Upper lobe of left lung (tissue), 6 donors: ENCODE data around the gene GAS2L1. TPM values are rescaled to one million over a fixed set of nuclear protein-coding genes. Genes with fewer than 3 reads are reported as not detected.
A peak's percentile ranks its signal among the peaks of the same experiment; 100 is the strongest.

ENCODE experiments used
- ATAC-seq, 2 donors: fragments of 200-7000 bp; cut with Tn5 transposase; one replicate each; pipeline ENCODE4 v1.9.1; 2022; ENCODE audit warnings: mild to moderate bottlenecking in 2 of 2, moderate library complexity in 2 of 2; ENCODE audit not compliant: low FRiP score in 2 of 2
- DNase-seq, 2 donors: peaks; one replicate each; pipeline ENCODE4 v3.0.0-alpha.2; 2019 to 2020
- H3K27ac ChIP-seq, 4 donors: fragments of 200-600 bp; sonication (generic); one replicate each; pipeline ENCODE4 v1.5.1; 2016 to 2019
- H3K27me3 ChIP-seq, 4 donors: fragments of 200-600 bp; sonication (generic); one replicate each; pipeline ENCODE4 v1.5.1; 2017 to 2019
- H3K36me3 ChIP-seq, 4 donors: fragments of 200-600 bp; sonication (generic); one replicate each; pipeline ENCODE4 v1.5.1; 2016 to 2019
- H3K4me1 ChIP-seq, 4 donors: fragments of 200-600 bp; sonication (generic); one replicate each; pipeline ENCODE4 v1.5.1; 2018 to 2019
- H3K4me3 ChIP-seq, 4 donors: fragments of 200-600 bp; sonication (generic); one replicate each; pipeline ENCODE4 v1.5.1; 2017 to 2019; ENCODE audit warnings: mild to moderate bottlenecking in 2 of 4, moderate library complexity in 1 of 4
- H3K9me3 ChIP-seq, 4 donors: fragments of 200-600 bp; sonication (generic); one replicate each; pipeline ENCODE4 v1.5.1; 2018 to 2019
- EP300 ChIP-seq, 4 donors: sonication (generic); formaldehyde crosslinking; IDR thresholded peaks; one replicate each; pipeline ENCODE4 v1.5.1; 2017; ENCODE audit warnings: antibody characterized with exemption in 4 of 4, control low read depth in 2 of 4
- POLR2A ChIP-seq, 4 donors: fragments of 450-650 bp; IDR thresholded peaks; one replicate each; pipeline ENCODE4 v1.5.1; 2016 to 2017; ENCODE audit warnings: antibody characterized with exemption in 4 of 4, mild to moderate bottlenecking in 2 of 4
- POLR2AphosphoS5 ChIP-seq, 2 donors: sonication (generic); formaldehyde crosslinking; IDR thresholded peaks; one replicate each; pipeline ENCODE4 v1.5.1; 2017; ENCODE audit warnings: antibody characterized with exemption in 2 of 2
- WGBS, 2 donors: methylation state at CpG; one replicate each; pipeline ENCODE4 v1.1.5; 2017 to 2018; 5-methylcytosine and 5-hydroxymethylcytosine counted together
- total RNA-seq, 6 donors: library from RNA; depleted of rRNA in 4 of 6; stranded (reverse); fragments of >200 nt in 4 of 6; gene quantifications; one replicate each; pipeline versions ENCODE4 v1.1.0 to v1.2.1, GENCODE V29; 2016 to 2021
- TF ChIP-seq, protein P1 (sequence below), 6 experiments: fragments of 450-650 bp in 4 of 6; fragments of 200-600 bp in 2 of 6; sonication (generic) in 2 of 6; IDR thresholded peaks; one replicate each; pipeline ENCODE4 v1.5.1; 2016 to 2019; ENCODE audit warnings: antibody characterized with exemption in 6 of 6
- donor health status: DM: no; HTN: no; CAD: no; lungs with moderate emphysema.
- donor health status: DM: no; HTN: yes; CAD: no; lungs with severe emphysema.

GAS2L1 gene
- total RNA-seq, 6 donors from 2014 or later = 14.4 to 63.4 (median 36.1) TPM

DNA sequence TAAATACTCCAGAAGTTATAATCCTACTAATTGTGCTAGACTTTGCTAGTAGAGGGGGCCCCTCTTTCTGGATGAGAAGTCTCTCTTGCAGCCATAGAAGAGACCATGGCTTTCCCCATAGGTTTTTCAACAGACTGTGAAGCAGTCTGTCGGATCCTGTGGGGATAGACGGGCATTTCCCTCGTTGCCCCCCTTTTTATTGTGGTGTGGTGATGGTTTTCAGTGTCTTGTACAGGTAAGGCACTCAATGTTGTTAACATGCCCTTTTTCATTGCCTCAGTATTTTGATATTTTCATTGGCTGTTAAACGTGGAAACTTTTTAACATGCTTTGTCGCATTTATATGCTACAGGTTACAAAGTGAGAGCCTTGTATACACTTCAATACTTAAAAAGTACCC, 16.4 kb upstream of the GAS2L1 start:
- no peaks in the 10 kb centered on the region for H3K4me1 ChIP-seq
- H3K4me3 ChIP-seq = no peak overlapping the region
- H3K36me3 ChIP-seq = peaks cover 50 to 100% (median 87%) of the 10 kb centered on the region in 4 donors
- ATAC-seq = no peak
- no peaks in the 10 kb centered on the region for H3K9me3 ChIP-seq
- no peak for DNase-seq
- H3K27ac ChIP-seq = no peak overlapping the region
- H3K27me3 ChIP-seq = no peaks in the 10 kb centered on the region
- WGBS, 2 donors = 80 to 81% methylated on average over 5 of the region's 5 CpGs
- TF ChIP-seq, protein P1, sequence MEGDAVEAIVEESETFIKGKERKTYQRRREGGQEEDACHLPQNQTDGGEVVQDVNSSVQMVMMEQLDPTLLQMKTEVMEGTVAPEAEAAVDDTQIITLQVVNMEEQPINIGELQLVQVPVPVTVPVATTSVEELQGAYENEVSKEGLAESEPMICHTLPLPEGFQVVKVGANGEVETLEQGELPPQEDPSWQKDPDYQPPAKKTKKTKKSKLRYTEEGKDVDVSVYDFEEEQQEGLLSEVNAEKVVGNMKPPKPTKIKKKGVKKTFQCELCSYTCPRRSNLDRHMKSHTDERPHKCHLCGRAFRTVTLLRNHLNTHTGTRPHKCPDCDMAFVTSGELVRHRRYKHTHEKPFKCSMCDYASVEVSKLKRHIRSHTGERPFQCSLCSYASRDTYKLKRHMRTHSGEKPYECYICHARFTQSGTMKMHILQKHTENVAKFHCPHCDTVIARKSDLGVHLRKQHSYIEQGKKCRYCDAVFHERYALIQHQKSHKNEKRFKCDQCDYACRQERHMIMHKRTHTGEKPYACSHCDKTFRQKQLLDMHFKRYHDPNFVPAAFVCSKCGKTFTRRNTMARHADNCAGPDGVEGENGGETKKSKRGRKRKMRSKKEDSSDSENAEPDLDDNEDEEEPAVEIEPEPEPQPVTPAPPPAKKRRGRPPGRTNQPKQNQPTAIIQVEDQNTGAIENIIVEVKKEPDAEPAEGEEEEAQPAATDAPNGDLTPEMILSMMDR (IDR thresholded peaks at IDR 0.05) = no peak
- no peak for TF ChIP-seq EP300 (IDR thresholded peaks at IDR 0.05)
- no peak for TF ChIP-seq POLR2AphosphoS5 (IDR thresholded peaks at IDR 0.05)
- TF ChIP-seq POLR2A (IDR thresholded peaks at IDR 0.05) = no peak

DNA sequence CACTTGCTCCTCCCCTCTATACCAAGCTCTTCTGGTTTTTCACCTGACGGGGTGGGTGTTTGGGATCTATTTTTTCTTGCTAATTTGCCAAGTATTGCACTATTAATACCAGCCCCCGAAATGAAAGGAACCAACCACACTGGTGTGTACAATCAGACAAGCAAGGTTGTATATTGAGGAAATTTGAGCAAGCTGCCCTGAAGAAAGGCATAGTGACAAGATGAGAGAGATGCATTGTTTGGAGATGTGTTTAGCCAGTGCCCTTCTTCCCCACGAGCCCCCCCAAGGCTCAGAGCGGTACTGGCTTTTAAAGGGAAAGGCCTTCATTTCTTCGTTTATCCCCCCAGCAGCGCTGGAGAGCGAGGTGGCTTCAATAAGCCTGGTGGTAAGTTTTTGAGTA, 15.2 kb upstream of the GAS2L1 start:
- Histone ChIP-seq H3K27ac (no peak overlapping the region), H3K27me3 (no peaks in the 10 kb centered on the region), H3K36me3 (peaks cover 54 to 100% (median 87%) of the 10 kb centered on the region in 4 donors), H3K4me1 (no peaks in the 10 kb centered on the region), H3K4me3 (no peak overlapping the region), H3K9me3 (no peaks in the 10 kb centered on the region)
- ATAC-seq (no peak), DNase-seq (no peak)
- 76 to 77% methylated on average over 7 of the region's 7 CpGs for WGBS, 2 donors
- TF ChIP-seq POLR2A (IDR thresholded peaks at IDR 0.05) (no peak), POLR2AphosphoS5 (IDR thresholded peaks at IDR 0.05) (no peak), EP300 (IDR thresholded peaks at IDR 0.05) (no peak)
- TF ChIP-seq, protein P1 (IDR thresholded peaks at IDR 0.05) = no peak

DNA sequence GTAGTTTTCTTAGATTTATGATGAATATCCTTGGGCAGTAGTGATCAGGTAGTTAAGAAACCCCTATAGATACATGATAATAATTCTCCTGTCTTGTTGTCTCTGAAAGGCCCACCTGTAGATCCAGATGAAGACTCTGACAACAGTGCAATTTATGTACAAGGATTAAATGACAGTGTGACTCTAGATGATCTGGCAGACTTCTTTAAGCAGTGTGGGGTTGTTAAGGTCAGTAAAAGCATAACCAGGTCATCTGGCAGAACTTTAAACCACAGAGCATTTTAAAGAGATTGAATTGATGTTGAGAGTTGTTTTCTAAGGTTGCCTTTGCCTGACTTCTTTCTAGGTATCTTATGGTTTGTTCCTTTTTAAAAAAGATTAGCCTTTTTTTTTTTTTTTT, 14.1 kb upstream of the GAS2L1 start:
- no peak for ATAC-seq
- Histone ChIP-seq H3K27ac (no peak overlapping the region), H3K36me3 (peaks cover 62 to 100% (median 89%) of the 10 kb centered on the region in 4 donors), H3K9me3 (no peaks in the 10 kb centered on the region), H3K27me3 (no peaks in the 10 kb centered on the region), H3K4me3 (no peak overlapping the region), H3K4me1 (no peaks in the 10 kb centered on the region)
- TF ChIP-seq, protein P1 (IDR thresholded peaks at IDR 0.05) = no peak
- TF ChIP-seq EP300 (IDR thresholded peaks at IDR 0.05) (no peak), POLR2A (IDR thresholded peaks at IDR 0.05) (no peak), POLR2AphosphoS5 (IDR thresholded peaks at IDR 0.05) (no peak)
- no peak for DNase-seq

DNA sequence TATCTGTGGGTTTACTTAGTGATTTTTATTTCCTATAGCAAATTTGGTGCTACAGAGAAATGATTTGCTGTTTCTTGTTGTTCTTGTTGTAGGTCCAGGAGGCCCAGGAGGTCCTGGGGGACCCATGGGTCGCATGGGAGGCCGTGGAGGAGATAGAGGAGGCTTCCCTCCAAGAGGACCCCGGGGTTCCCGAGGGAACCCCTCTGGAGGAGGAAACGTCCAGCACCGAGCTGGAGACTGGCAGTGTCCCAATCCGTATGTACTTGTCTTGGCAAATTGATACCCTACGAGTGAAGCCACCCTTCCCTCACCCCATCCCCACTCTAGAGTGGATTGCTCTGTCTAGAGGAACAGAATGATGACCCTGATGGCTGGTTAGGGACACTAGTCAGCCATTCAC, 7.8 kb upstream of the GAS2L1 start:
- Histone ChIP-seq H3K9me3 (no peaks in the 10 kb centered on the region), H3K4me1 (peaks cover 9 to 14% (median 10%) of the 10 kb centered on the region in 4 donors), H3K36me3 (peaks cover 57 to 78% (median 78%) of the 10 kb centered on the region in 4 donors), H3K27ac (no peak overlapping the region), H3K4me3 (no peak overlapping the region), H3K27me3 (no peaks in the 10 kb centered on the region)
- ATAC-seq = no peak
- 83 to 89% methylated on average over 7 to 8 of the region's 8 CpGs for WGBS, 2 donors
- no peak for DNase-seq
- TF ChIP-seq POLR2AphosphoS5 (IDR thresholded peaks at IDR 0.05) (no peak), EP300 (IDR thresholded peaks at IDR 0.05) (no peak), POLR2A (IDR thresholded peaks at IDR 0.05) (no peak)
- TF ChIP-seq, protein P1 (IDR thresholded peaks at IDR 0.05) = no peak

DNA sequence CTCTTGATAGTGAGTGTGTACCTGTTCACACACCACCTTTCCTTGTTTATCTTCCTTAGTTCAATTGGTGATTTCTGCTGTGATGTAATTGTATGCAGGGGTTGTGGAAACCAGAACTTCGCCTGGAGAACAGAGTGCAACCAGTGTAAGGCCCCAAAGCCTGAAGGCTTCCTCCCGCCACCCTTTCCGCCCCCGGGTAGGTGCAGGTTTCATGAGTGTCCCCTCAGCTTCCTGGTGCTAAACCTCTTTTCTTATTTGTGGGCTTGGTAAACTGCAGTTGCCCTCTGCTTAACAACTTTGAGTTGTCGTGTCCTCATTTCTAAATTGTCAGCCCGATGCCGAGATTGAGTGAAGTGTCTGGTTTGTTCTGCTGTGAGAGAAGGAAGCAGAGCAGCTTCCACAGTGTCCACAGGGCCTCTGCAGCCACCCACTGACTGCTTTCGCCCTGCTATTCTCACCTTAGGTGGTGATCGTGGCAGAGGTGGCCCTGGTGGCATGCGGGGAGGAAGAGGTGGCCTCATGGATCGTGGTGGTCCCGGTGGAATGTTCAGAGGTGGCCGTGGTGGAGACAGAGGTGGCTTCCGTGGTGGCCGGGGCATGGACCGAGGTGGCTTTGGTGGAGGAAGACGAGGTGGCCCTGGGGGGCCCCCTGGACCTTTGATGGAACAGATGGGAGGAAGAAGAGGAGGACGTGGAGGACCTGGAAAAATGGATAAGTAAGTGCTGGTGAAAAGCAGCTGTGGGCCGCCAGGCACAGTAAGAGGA, 7.1 kb upstream of the GAS2L1 start:
- Histone ChIP-seq H3K27me3 (no peaks in the 10 kb centered on the region), H3K4me1 (peaks cover 9 to 14% (median 10%) of the 10 kb centered on the region in 4 donors), H3K9me3 (no peaks in the 10 kb centered on the region), H3K36me3 (peaks cover 51 to 72% (median 71%) of the 10 kb centered on the region in 4 donors), H3K27ac (no peak overlapping the region), H3K4me3 (no peak overlapping the region)
- DNase-seq = peak in 1 of 2 donors; percentile 55
- no peak for ATAC-seq
- 90 to 93% methylated on average over 19 of the region's 19 CpGs for WGBS, 2 donors
- TF ChIP-seq, protein P1 (IDR thresholded peaks at IDR 0.05) = no peak
- no peak for TF ChIP-seq POLR2A (IDR thresholded peaks at IDR 0.05)
- TF ChIP-seq POLR2AphosphoS5 (IDR thresholded peaks at IDR 0.05) = no peak
- TF ChIP-seq EP300 (IDR thresholded peaks at IDR 0.05) = no peak
